Measurements from ENCODE around the gene C14orf180. TPM values are rescaled to one million over a fixed set of nuclear protein-coding genes. Genes with fewer than 3 reads are reported as not detected.

The C14orf180 gene
- total RNA-seq, 1 experiment from 2014 or later, result not detected

DNA sequence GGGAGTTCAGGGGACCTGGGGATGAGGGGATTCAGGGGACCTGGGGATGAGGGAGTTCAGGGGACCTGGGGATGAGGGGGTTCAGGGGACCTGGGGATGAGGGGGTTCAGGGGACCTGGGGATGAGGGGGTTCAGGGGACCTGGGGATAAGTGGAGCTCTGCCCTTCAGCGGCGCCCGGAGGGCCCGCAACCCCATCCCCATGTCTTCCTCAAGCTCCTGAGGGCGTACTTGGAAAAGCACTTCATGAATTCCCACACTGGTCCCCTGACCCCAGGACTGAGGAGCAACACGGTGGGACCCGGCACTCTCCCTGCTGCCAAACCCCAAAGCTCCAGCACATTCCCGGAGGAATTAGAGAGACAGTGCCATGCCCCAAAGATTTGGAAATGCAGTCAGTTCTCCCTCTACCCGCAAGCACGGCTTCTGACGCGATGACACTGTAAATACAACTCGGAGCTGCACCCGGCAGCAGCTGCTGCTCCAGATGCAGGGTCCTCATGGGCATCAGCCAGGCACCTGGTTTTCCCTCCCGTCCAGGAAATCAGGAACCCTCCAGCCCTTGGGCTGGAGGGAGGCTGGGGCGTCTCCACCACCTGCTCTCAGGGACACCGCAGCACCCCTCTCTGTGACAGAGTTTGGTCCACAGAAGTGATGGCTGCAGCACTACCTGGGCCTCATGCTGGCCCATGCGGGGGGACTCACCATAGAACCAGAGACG, 32.8 kb upstream of the C14orf180 start:
- Histone ChIP-seq H3K27me3 (ENCODE audit: low read length) (peaks cover 88% of the 10 kb centered on the region), H3K4me2 (ENCODE audit: low read length) (no peak overlapping the region), H2AFZ (ENCODE audit: low read length) (no peak overlapping the region), H3K79me2 (ENCODE audit: low read length) (no peaks in the 10 kb centered on the region), H3K9me3 (ENCODE audit: low read length) (no peaks in the 10 kb centered on the region), H3K27ac (ENCODE audit: low read length) (no peak overlapping the region), H3F3A (ENCODE audit: low read length, unreplicated experiment) (no peaks in the 10 kb centered on the region), H3K4me3 (ENCODE audit: low read length) (no peak overlapping the region), H3K4me1 (ENCODE audit: insufficient read depth, low read length) (no peaks in the 10 kb centered on the region), H3K36me3 (ENCODE audit: low read depth, low read length) (no peaks in the 10 kb centered on the region), H3K9ac (ENCODE audit: low read length) (no peak overlapping the region), H3K9me2 (replicated peaks; ENCODE audit: low read length) (no peaks in the 10 kb centered on the region), H4K20me1 (ENCODE audit: low read length) (no peaks in the 10 kb centered on the region)
- ChIA-PET POLR2A (ENCODE audit: unreplicated experiment) (no interaction called here), CTCF (no interaction called here)
- ATAC-seq (no peak), DNase-seq (no peak)
- BruUV-seq (replicated peaks), result no TSS peak
- TF ChIP-seq EZH2phosphoT487 (IDR thresholded peaks at IDR 0.05; ENCODE audit: borderline replicate concordance, low read length) (no peak), EZH2 (IDR thresholded peaks at IDR 0.05; ENCODE audit: low read length, unreplicated experiment) (no peak)
- intact Hi-C loops (cut with micrococcal nuclease), result no loop called here

DNA sequence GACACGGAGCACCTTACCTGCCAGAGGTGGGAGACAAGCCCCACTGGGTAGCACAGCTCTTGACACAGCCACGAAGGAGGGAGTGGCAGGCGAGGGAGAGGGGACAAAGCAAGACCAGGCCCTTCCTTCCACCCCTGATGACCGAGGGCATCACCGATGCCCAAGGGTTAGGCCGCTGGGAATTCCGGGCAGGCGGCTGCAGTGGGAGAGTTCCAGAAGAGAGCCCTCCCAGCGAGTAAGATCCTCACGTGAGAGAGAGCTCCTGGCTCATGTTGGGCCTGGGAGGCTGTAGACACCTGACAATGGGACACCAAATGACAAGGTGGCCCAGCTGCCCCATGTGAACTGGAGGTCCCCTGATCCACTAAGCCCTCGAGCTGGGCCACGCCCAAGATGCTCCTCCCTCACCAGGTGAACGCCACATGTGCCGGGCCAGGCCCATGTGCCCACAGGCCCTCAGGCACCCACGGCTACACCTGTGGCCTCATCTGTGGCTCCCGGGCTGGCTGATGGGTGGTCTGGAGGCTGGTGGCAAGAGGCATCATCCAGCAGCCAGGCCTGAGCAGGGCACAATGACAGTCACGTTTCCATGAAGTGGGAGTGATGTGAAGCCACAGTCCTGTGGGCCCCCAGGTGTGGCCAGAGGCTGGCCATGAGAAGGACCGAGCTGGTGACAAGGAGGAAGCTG, 32.1 kb upstream of the C14orf180 start:
- BruUV-seq (replicated peaks), result no TSS peak
- POLR2A ChIA-PET (ENCODE audit: unreplicated experiment), result no interaction called here
- TF ChIP-seq, protein P1, sequence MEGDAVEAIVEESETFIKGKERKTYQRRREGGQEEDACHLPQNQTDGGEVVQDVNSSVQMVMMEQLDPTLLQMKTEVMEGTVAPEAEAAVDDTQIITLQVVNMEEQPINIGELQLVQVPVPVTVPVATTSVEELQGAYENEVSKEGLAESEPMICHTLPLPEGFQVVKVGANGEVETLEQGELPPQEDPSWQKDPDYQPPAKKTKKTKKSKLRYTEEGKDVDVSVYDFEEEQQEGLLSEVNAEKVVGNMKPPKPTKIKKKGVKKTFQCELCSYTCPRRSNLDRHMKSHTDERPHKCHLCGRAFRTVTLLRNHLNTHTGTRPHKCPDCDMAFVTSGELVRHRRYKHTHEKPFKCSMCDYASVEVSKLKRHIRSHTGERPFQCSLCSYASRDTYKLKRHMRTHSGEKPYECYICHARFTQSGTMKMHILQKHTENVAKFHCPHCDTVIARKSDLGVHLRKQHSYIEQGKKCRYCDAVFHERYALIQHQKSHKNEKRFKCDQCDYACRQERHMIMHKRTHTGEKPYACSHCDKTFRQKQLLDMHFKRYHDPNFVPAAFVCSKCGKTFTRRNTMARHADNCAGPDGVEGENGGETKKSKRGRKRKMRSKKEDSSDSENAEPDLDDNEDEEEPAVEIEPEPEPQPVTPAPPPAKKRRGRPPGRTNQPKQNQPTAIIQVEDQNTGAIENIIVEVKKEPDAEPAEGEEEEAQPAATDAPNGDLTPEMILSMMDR (conservative IDR thresholded peaks at IDR 0.05; ENCODE audit: low read depth, low read length), result no peak
- TF ChIP-seq EZH2phosphoT487 (IDR thresholded peaks at IDR 0.05; ENCODE audit: borderline replicate concordance, low read length) (no peak), EZH2 (IDR thresholded peaks at IDR 0.05; ENCODE audit: low read length, unreplicated experiment) (no peak)
- Histone ChIP-seq H3K27me3 (ENCODE audit: low read length) (peaks cover 88% of the 10 kb centered on the region), H3K9me2 (replicated peaks; ENCODE audit: low read length) (no peaks in the 10 kb centered on the region), H2AFZ (ENCODE audit: low read length) (no peak overlapping the region), H3K27ac (ENCODE audit: low read length) (no peak overlapping the region), H3K4me2 (ENCODE audit: low read length) (no peak overlapping the region), H3K79me2 (ENCODE audit: low read length) (no peaks in the 10 kb centered on the region), H3K4me1 (ENCODE audit: insufficient read depth, low read length) (no peaks in the 10 kb centered on the region), H3K9ac (ENCODE audit: low read length) (no peak overlapping the region), H3F3A (ENCODE audit: low read length, unreplicated experiment) (no peaks in the 10 kb centered on the region), H3K4me3 (ENCODE audit: low read length) (no peak overlapping the region), H4K20me1 (ENCODE audit: low read length) (no peaks in the 10 kb centered on the region), H3K9me3 (ENCODE audit: low read length) (no peaks in the 10 kb centered on the region), H3K36me3 (ENCODE audit: low read depth, low read length) (no peaks in the 10 kb centered on the region)
- intact Hi-C loops (cut with micrococcal nuclease), result no loop called here
- no peak for ATAC-seq
- no peak for DNase-seq
- CTCF ChIA-PET, result no interaction called here

DNA sequence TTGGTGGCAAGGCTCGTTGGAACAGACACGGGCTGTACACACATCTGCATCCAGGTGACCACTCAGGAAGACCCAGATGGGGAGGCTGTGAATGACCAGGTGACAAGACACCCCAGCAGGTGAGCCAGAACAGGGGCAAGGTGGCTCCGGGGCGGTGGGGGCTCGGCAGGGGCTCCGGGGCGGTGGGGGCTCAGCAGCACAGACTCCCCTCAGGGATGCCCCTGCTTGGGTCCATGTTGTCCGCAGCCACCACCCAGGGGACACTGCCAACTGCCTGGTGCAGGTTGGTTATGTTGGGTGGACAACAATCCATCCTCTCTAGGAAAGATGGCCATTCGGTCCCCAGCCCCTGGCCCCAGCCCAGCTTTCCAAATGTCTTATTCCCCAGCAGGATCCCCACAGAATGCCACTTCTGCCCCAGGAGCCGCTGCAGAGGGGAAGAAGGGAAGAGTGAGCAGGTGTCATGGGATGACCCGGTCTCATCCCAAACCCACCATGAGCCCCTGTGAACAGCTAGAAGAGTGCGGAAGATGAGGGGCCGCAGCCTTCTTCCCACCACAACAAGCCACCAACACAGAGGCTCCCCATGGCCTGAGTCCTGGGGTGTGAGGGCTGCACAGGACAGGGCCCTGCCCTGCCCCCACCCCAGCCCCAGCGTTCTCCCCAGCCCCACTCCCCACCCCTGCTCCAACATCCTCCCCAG, 31.4 kb upstream of the C14orf180 start:
- ATAC-seq (no peak), DNase-seq (no peak)
- Histone ChIP-seq H3K9me2 (replicated peaks; ENCODE audit: low read length) (no peaks in the 10 kb centered on the region), H4K20me1 (ENCODE audit: low read length) (no peaks in the 10 kb centered on the region), H3F3A (ENCODE audit: low read length, unreplicated experiment) (no peaks in the 10 kb centered on the region), H3K4me1 (ENCODE audit: insufficient read depth, low read length) (no peaks in the 10 kb centered on the region), H3K9ac (ENCODE audit: low read length) (no peak overlapping the region), H3K4me2 (ENCODE audit: low read length) (no peak overlapping the region), H3K9me3 (ENCODE audit: low read length) (no peaks in the 10 kb centered on the region), H3K4me3 (ENCODE audit: low read length) (no peak overlapping the region), H3K79me2 (ENCODE audit: low read length) (no peaks in the 10 kb centered on the region), H3K27ac (ENCODE audit: low read length) (no peak overlapping the region), H3K27me3 (ENCODE audit: low read length) (peaks cover 88% of the 10 kb centered on the region), H2AFZ (ENCODE audit: low read length) (no peak overlapping the region), H3K36me3 (ENCODE audit: low read depth, low read length) (no peaks in the 10 kb centered on the region)
- BruUV-seq (replicated peaks), result no TSS peak
- POLR2A ChIA-PET (ENCODE audit: unreplicated experiment), result no interaction called here
- TF ChIP-seq EZH2 (IDR thresholded peaks at IDR 0.05; ENCODE audit: low read length, unreplicated experiment) (no peak), EZH2phosphoT487 (IDR thresholded peaks at IDR 0.05; ENCODE audit: borderline replicate concordance, low read length) (no peak)
- TF ChIP-seq, protein P1 (conservative IDR thresholded peaks at IDR 0.05; ENCODE audit: low read depth, low read length), result no peak
- intact Hi-C loops (cut with micrococcal nuclease), result no loop called here
- CTCF ChIA-PET, result no interaction called here
